ENCODE data around the gene PRSS23. TPM values are rescaled to one million over a fixed set of nuclear protein-coding genes. Genes with fewer than 3 reads are reported as not detected.

The PRSS23 gene
- total RNA-seq = 10 to 100 TPM; 16.2 to 49.4 (median 39.8) TPM
- 10 to 100 TPM in 1 of 3 donors, 1 to 10 TPM in 2; 5.1 to 27.7 (median 9.5) TPM for polyA plus RNA-seq
- long read RNA-seq, donor 1, full-length matches to known transcripts = 16 of 25 reads
- long read RNA-seq, donor 1, partial matches to known transcripts = 0 of 25 reads
- long read RNA-seq, donor 1, other reads (novel, unspliced or antisense) = 9 of 25 reads
- long read RNA-seq, donor 2, full-length matches to known transcripts = 26 of 26 reads
- long read RNA-seq, donor 2, partial matches to known transcripts = 0 of 26 reads
- long read RNA-seq, donor 2, other reads (novel, unspliced or antisense) = 0 of 26 reads
- long read RNA-seq, donor 3, full-length matches to known transcripts = 21 of 112 reads
- long read RNA-seq, donor 3, partial matches to known transcripts = 91 of 112 reads
- long read RNA-seq, donor 3, other reads (novel, unspliced or antisense) = 0 of 112 reads
- long read RNA-seq, donor 4, full-length matches to known transcripts = 43 of 47 reads
- long read RNA-seq, donor 4, partial matches to known transcripts = 0 of 47 reads
- long read RNA-seq, donor 4, other reads (novel, unspliced or antisense) = 4 of 47 reads
- long read RNA-seq, donor 5, full-length matches to known transcripts = 139 of 169 reads
- long read RNA-seq, donor 5, partial matches to known transcripts = 0 of 169 reads
- long read RNA-seq, donor 5, other reads (novel, unspliced or antisense) = 30 of 169 reads
- long read RNA-seq, donor 6, full-length matches to known transcripts = 49 of 62 reads
- long read RNA-seq, donor 6, partial matches to known transcripts = 6 of 62 reads
- long read RNA-seq, donor 6, other reads (novel, unspliced or antisense) = 7 of 62 reads
- long read RNA-seq, donor 7, full-length matches to known transcripts = 10 of 68 reads
- long read RNA-seq, donor 7, partial matches to known transcripts = 58 of 68 reads
- long read RNA-seq, donor 7, other reads (novel, unspliced or antisense) = 0 of 68 reads
- long read RNA-seq, donor 8, full-length matches to known transcripts = 25 of 25 reads
- long read RNA-seq, donor 8, partial matches to known transcripts = 0 of 25 reads
- long read RNA-seq, donor 8, other reads (novel, unspliced or antisense) = 0 of 25 reads
- long read RNA-seq, donor 9, full-length matches to known transcripts = 28 of 36 reads
- long read RNA-seq, donor 9, partial matches to known transcripts = 8 of 36 reads
- long read RNA-seq, donor 9, other reads (novel, unspliced or antisense) = 0 of 36 reads
- long read RNA-seq, donor 10, full-length matches to known transcripts = 12 of 36 reads
- long read RNA-seq, donor 10, partial matches to known transcripts = 19 of 36 reads
- long read RNA-seq, donor 10, other reads (novel, unspliced or antisense) = 5 of 36 reads

- no peaks in the 10 kb centered on the region for H3K27me3 ChIP-seq
- intact Hi-C loops (cut with DNase I) = loop anchor here (5.0 to 10.0 kb wide), 4 partner anchors 126 to 343 kb away; partner anchors contain the start of gene ME3 (in 2 of the 2)
- no peaks in the 10 kb centered on the region for H3K9me3 ChIP-seq (replicated peaks in 1 of 3)
- WGBS, 4 donors = 0 to 1% (median 1%) methylated on average over 10 to 97 of the region's 97 CpGs
- TF ChIP-seq CTCF (IDR thresholded peaks at IDR 0.05) (no peak), POLR2A (IDR thresholded peaks at IDR 0.05) (peak; percentile 2 to 72)
- peak within 1 kb of the TSS in 3 of 4 donors; percentile 6 to 72 (median 18) for H3K4me3 ChIP-seq
- H3K36me3 ChIP-seq (replicated peaks in 1 of 2) = no peaks in the 10 kb centered on the region
- H3K4me1 ChIP-seq (replicated peaks in 1 of 2) = peaks cover 6 to 17% of the 10 kb centered on the region in 2 donors
- H3K27ac ChIP-seq = peak within 1 kb of the TSS in 3 of 5 donors; percentile 48 to 76 (median 54)
- peak; percentile 59 to 75 (median 66) for DNase-seq
Observed at GRCh38 chr11:86800076-86800959, at the start of gene PRSS23. Gene PRSS23 (plus strand): TSS chr11:86800542. CDS start chr11:86807644, 7,102 bp downstream.

GRCh38 chr11:86753459-86753858 is 46.9 kb upstream of the PRSS23 start:
- Histone ChIP-seq H3K9me3 (replicated peaks in 1 of 3) (no peaks in the 10 kb centered on the region), H3K36me3 (replicated peaks in 1 of 2) (no peaks in the 10 kb centered on the region), H3K27ac (no peak overlapping the region), H3K4me3 (no peak overlapping the region), H3K27me3 (no peaks in the 10 kb centered on the region), H3K4me1 (replicated peaks in 1 of 2) (no peaks in the 10 kb centered on the region)
- TF ChIP-seq POLR2A (IDR thresholded peaks at IDR 0.05) = no peak
- no peak for TF ChIP-seq CTCF (IDR thresholded peaks at IDR 0.05)
- 63 to 90% (median 86%) methylated on average over 3 of the region's 3 CpGs for WGBS, 4 donors
- DNase-seq = no peak
- intact Hi-C loops (cut with DNase I) = no loop called here

GRCh38 chr11:86755146-86755545 is 45.2 kb upstream of the PRSS23 start:
- H3K27me3 ChIP-seq = no peaks in the 10 kb centered on the region
- no peaks in the 10 kb centered on the region for H3K36me3 ChIP-seq (replicated peaks in 1 of 2)
- no peak overlapping the region for H3K4me3 ChIP-seq
- H3K4me1 ChIP-seq (replicated peaks in 1 of 2) = no peaks in the 10 kb centered on the region
- H3K27ac ChIP-seq = no peak overlapping the region
- DNase-seq = no peak
- TF ChIP-seq POLR2A (IDR thresholded peaks at IDR 0.05) (no peak), CTCF (IDR thresholded peaks at IDR 0.05) (no peak)
- H3K9me3 ChIP-seq (replicated peaks in 1 of 3) = no peaks in the 10 kb centered on the region
- intact Hi-C loops (cut with DNase I) = no loop called here
